ENCODE data around the gene AQP2.

AQP2 gene

GRCh38 chr12:49956663-49957569, 6.4 kb downstream of the AQP2 start:
- DNase-seq, result no peak

- no peak for DNase-seq
These were observed 7.0 kb downstream of the AQP2 start for GRCh38 chr12:49957570-49957967.

- DNase-seq, result no peak
These were observed 9.3 kb downstream of the AQP2 start for GRCh38 chr12:49959685-49960473.

- DNase-seq, result no peak
These were observed 10.1 kb downstream of the AQP2 start for GRCh38 chr12:49960474-49961110.

GRCh38 chr12:49961111-49961922, 10.8 kb downstream of the AQP2 start, which contains the start of gene AQP5:
TSS of gene AQP5 (plus strand) at chr12:49961872. CDS start at chr12:49962018, 146 bp downstream.
- DNase-seq, result no peak

- no peak for DNase-seq
These were observed 11.6 kb downstream of the AQP2 start for GRCh38 chr12:49961993-49962764.

GRCh38 chr12:49962861-49963765, 12.6 kb downstream of the AQP2 start:
- no peak for DNase-seq

- DNase-seq, result no peak
These were observed 13.7 kb downstream of the AQP2 start for GRCh38 chr12:49963976-49964815.

GRCh38 chr12:49964849-49965624, 14.5 kb downstream of the AQP2 start:
- no peak for DNase-seq

- no peak for DNase-seq
These were observed 15.3 kb downstream of the AQP2 start for GRCh38 chr12:49965836-49966235.

GRCh38 chr12:49966511-49967041, 16.0 kb downstream of the AQP2 start:
- DNase-seq, result no peak

GRCh38 chr12:49967042-49967776, 16.7 kb downstream of the AQP2 start:
- peak; percentile 96 for DNase-seq

- no peak for DNase-seq
These were observed 17.3 kb downstream of the AQP2 start for GRCh38 chr12:49967777-49968250.

- DNase-seq, result no peak
These were observed 17.9 kb downstream of the AQP2 start for GRCh38 chr12:49968471-49968870.

GRCh38 chr12:49969027-49969426, 18.5 kb downstream of the AQP2 start:
- DNase-seq, result no peak

- DNase-seq, result no peak
These were observed 19.3 kb downstream of the AQP2 start for GRCh38 chr12:49969651-49970429.

GRCh38 chr12:49970658-49971057, 20.1 kb downstream of the AQP2 start:
- no peak for DNase-seq

Measured in stimulated activated CD4-positive, alpha-beta T cell treated with anti-CD3 and anti-CD28 coated beads, Interleukin-15, amount 100 ng/mL, for 24 hours (primary cell).